SK-N-MC (cell line): Measurements from ENCODE around the gene KIF26B.

ENCODE experiments used
- EZH2 ChIP-seq: fragments of 200-600 bp; sonication (generic); IDR thresholded peaks from one replicate; pipeline ENCODE4 v1.6.1; 2017; ENCODE audit warnings: antibody characterized with exemption
- POLR2AphosphoS5 ChIP-seq: IDR thresholded peaks from 2 replicates; pipeline ENCODE4 v1.6.1; 2012; ENCODE audit warnings: mild to moderate bottlenecking, low read depth, low read length, borderline replicate concordance

DNA sequence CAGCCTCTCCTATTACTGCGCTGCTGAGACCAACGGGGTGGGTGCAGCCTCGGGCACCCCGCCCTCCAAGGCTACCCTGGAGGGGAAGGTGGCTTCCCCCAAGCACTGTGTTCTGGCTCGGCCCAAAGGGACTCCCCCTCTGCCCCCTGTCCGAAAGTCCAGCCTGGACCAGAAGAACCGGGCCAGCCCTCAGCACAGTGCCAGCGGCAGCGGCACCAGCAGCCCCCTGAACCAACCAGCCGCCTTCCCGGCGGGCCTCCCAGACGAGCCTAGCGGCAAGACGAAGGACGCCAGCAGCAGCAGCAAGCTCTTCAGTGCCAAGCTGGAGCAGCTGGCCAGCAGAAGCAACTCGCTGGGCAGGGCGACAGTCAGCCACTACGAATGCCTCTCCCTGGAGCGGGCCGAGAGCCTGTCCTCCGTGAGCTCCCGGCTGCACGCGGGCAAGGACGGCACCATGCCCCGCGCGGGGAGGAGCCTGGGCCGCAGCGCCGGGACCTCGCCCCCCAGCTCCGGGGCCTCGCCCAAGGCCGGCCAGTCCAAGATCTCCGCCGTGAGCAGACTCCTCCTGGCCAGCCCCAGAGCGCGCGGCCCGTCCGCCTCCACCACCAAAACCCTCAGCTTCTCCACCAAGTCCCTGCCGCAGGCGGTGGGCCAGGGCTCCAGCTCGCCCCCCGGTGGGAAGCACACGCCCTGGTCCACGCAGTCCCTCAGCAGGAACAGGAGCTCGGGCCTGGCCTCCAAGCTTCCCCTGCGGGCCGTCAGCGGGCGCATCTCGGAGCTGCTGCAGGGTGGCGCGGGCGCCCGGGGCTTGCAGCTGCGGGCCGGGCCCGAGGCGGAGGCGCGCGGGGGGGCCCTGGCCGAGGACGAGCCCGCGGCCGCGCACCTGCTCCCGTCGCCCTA, 533.1 kb downstream of the KIF26B start:
- no peak for TF ChIP-seq POLR2AphosphoS5
- no peak for TF ChIP-seq EZH2
